ENCODE results near the gene DISC1.

Gene DISC1

DNA sequence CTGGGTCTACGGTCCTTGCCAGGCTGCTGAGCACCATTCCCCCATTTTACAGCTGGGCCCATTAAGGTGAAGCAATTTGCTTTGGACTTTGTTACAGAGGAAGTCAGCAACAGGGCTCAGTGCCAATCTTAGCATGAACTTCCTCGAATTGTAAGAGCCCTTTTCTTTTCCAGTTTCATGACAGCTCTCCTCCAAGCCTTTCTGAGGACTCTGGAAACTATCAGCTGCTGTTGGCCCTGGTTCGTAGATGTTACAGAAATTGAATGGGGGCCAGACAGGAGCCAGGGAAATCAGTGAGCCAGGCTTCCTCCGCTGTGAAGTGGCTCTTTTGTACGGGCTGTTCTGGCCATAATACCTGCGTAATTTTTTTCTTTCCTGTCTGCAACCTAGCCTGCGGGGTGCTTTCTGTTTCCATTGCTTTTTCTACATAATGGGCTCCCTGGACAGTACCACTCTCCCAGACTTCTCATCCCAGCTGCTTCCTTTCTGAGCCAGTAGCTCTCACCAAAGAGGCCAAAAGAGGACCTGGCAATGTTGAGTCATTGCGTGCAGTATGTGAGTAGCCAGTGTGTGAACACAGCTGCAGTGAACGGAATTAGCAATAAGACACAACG is 386.3 kb downstream of the DISC1 start:
- DNase-seq (ENCODE audit: low spot score) = no peak
- Histone ChIP-seq H2AK5ac (ENCODE audit: low read depth, low read length) (no peak overlapping the region), H2BK120ac (ENCODE audit: low read depth, low read length) (no peak overlapping the region), H3K9ac (ENCODE audit: low read depth, low read length, poor library complexity) (no peak overlapping the region), H3K4me1 (ENCODE audit: control insufficient read depth in 2 of 2, insufficient read depth in 1 of 2, low read depth in 1 of 2, low read length in 2 of 2) (peaks cover 1 to 3% of the 10 kb centered on the region in 2 donors), H3K4me3 (ENCODE audit: low read length in 2 of 2) (no peak overlapping the region), H3K9me3 (replicated peaks in 1 of 2; ENCODE audit: control insufficient read depth in 2 of 2, insufficient read depth in 1 of 2, low read depth in 1 of 2, low read length in 2 of 2) (no peaks in the 10 kb centered on the region), H3K36me3 (replicated peaks in 1 of 2; ENCODE audit: control insufficient read depth in 2 of 2, insufficient read depth in 2 of 2, low read length in 2 of 2) (no peaks in the 10 kb centered on the region), H3K14ac (ENCODE audit: low read length) (no peak overlapping the region), H3K23ac (ENCODE audit: low read depth, low read length, poor library complexity) (no peak overlapping the region), H2AFZ (ENCODE audit: low read length) (no peak overlapping the region), H3K4ac (ENCODE audit: low read length) (no peak overlapping the region), H3K4me2 (ENCODE audit: insufficient read depth, low read length, poor library complexity, severe bottlenecking) (no peak overlapping the region), H2BK5ac (ENCODE audit: low read length) (no peak overlapping the region), H2BK12ac (ENCODE audit: low read length) (no peak overlapping the region), H2BK15ac (ENCODE audit: low read length) (no peak overlapping the region), H4K91ac (ENCODE audit: low read depth, low read length, poor library complexity) (no peak overlapping the region), H3K79me1 (ENCODE audit: low read depth, low read length) (no peaks in the 10 kb centered on the region), H4K8ac (ENCODE audit: low read depth, low read length) (no peak overlapping the region), H3K27me3 (ENCODE audit: control insufficient read depth in 3 of 3, insufficient read depth in 3 of 3, low read depth in 1 of 3, low read length in 3 of 3) (no peaks in the 10 kb centered on the region), H3K27ac (replicated peaks; ENCODE audit: low read length) (no peak overlapping the region), H3K18ac (ENCODE audit: low read length) (no peak overlapping the region)
- no CpG with 5 or more reads among the region's 10 CpGs for WGBS, 2 donors (ENCODE audit: extremely low coverage in 2 of 2, insufficient read length in 2 of 2, insufficient replicate concordance in 1 of 2)

DNA sequence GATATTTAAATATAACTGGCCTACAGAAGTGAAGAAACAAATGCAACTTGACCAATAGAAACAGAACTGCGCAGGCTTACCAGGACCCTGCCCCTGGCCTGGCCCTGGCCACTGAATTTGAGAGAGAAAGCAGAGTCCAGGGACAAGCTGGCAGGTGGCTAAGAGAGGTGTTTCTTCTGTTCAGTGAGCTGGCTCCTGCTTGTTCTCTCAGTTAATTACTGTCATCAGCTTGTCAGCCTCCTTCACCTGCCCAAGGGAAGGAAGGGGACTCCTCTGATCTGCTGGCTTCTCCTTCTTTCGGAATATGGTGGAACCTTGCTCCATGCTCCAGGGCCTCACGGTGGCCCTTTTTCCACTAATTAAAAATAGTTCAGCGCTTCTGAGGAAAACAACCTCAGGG is 388.4 kb downstream of the DISC1 start:
- H4K91ac ChIP-seq (ENCODE audit: low read depth, low read length, poor library complexity) = no peak overlapping the region
- H3K79me1 ChIP-seq (ENCODE audit: low read depth, low read length) = no peaks in the 10 kb centered on the region
- H3K4me1 ChIP-seq (ENCODE audit: control insufficient read depth in 2 of 2, insufficient read depth in 1 of 2, low read depth in 1 of 2, low read length in 2 of 2) = peaks cover 1 to 3% of the 10 kb centered on the region in 2 donors
- H2BK120ac ChIP-seq (ENCODE audit: low read depth, low read length) = no peak overlapping the region
- no peak overlapping the region for H2BK5ac ChIP-seq (ENCODE audit: low read length)
- no peak overlapping the region for H3K4me2 ChIP-seq (ENCODE audit: insufficient read depth, low read length, poor library complexity, severe bottlenecking)
- no peaks in the 10 kb centered on the region for H3K36me3 ChIP-seq (replicated peaks in 1 of 2; ENCODE audit: control insufficient read depth in 2 of 2, insufficient read depth in 2 of 2, low read length in 2 of 2)
- no peak overlapping the region for H3K4ac ChIP-seq (ENCODE audit: low read length)
- H2AFZ ChIP-seq (ENCODE audit: low read length) = no peak overlapping the region
- H3K9ac ChIP-seq (ENCODE audit: low read depth, low read length, poor library complexity) = no peak overlapping the region
- no peaks in the 10 kb centered on the region for H3K9me3 ChIP-seq (replicated peaks in 1 of 2; ENCODE audit: control insufficient read depth in 2 of 2, insufficient read depth in 1 of 2, low read depth in 1 of 2, low read length in 2 of 2)
- H3K27me3 ChIP-seq (ENCODE audit: control insufficient read depth in 3 of 3, insufficient read depth in 3 of 3, low read depth in 1 of 3, low read length in 3 of 3) = no peaks in the 10 kb centered on the region
- no peak overlapping the region for H2BK15ac ChIP-seq (ENCODE audit: low read length)
- H3K14ac ChIP-seq (ENCODE audit: low read length) = no peak overlapping the region
- H3K4me3 ChIP-seq (ENCODE audit: low read length in 2 of 2) = no peak overlapping the region
- no peak for DNase-seq (ENCODE audit: low spot score)
- no peak overlapping the region for H2AK5ac ChIP-seq (ENCODE audit: low read depth, low read length)
- no peak overlapping the region for H3K27ac ChIP-seq (replicated peaks; ENCODE audit: low read length)
- no peak overlapping the region for H4K8ac ChIP-seq (ENCODE audit: low read depth, low read length)
- H3K18ac ChIP-seq (ENCODE audit: low read length) = no peak overlapping the region
- no CpG with 5 or more reads among the region's 4 CpGs for WGBS, 2 donors (ENCODE audit: extremely low coverage in 2 of 2, insufficient read length in 2 of 2, insufficient replicate concordance in 1 of 2)
- no peak overlapping the region for H2BK12ac ChIP-seq (ENCODE audit: low read length)
- no peak overlapping the region for H3K23ac ChIP-seq (ENCODE audit: low read depth, low read length, poor library complexity)

DNA sequence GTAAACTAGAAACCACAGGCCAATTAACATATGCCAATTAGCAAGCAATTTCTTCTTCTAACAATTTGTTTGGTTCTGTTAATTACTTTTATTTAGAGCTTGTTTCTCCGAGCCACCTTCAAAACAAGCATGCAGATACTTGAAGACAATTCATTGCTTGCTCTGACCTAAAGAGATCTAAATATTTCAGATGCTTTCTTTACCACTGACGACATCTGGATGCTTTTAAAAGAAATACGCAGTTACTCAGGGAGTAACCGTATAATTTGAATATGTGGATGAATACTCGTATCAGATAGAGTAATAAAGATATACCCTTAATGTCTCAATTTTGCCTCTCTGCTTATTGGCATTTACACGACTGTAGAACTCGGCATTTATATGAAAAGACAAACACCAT is 390.0 kb downstream of the DISC1 start:
- Histone ChIP-seq H3K18ac (ENCODE audit: low read length) (no peak overlapping the region), H3K27me3 (ENCODE audit: control insufficient read depth in 3 of 3, insufficient read depth in 3 of 3, low read depth in 1 of 3, low read length in 3 of 3) (no peaks in the 10 kb centered on the region), H4K8ac (ENCODE audit: low read depth, low read length) (no peak overlapping the region), H3K14ac (ENCODE audit: low read length) (no peak overlapping the region), H3K4me1 (ENCODE audit: control insufficient read depth in 2 of 2, insufficient read depth in 1 of 2, low read depth in 1 of 2, low read length in 2 of 2) (peaks cover 1 to 3% of the 10 kb centered on the region in 2 donors), H3K4me2 (ENCODE audit: insufficient read depth, low read length, poor library complexity, severe bottlenecking) (no peak overlapping the region), H3K36me3 (replicated peaks in 1 of 2; ENCODE audit: control insufficient read depth in 2 of 2, insufficient read depth in 2 of 2, low read length in 2 of 2) (no peaks in the 10 kb centered on the region), H3K4me3 (ENCODE audit: low read length in 2 of 2) (no peak overlapping the region), H2AFZ (ENCODE audit: low read length) (no peak overlapping the region), H2BK5ac (ENCODE audit: low read length) (no peak overlapping the region), H2AK5ac (ENCODE audit: low read depth, low read length) (no peak overlapping the region), H3K23ac (ENCODE audit: low read depth, low read length, poor library complexity) (no peak overlapping the region), H3K9ac (ENCODE audit: low read depth, low read length, poor library complexity) (no peak overlapping the region), H2BK12ac (ENCODE audit: low read length) (no peak overlapping the region), H3K4ac (ENCODE audit: low read length) (no peak overlapping the region), H2BK120ac (ENCODE audit: low read depth, low read length) (no peak overlapping the region), H3K27ac (replicated peaks; ENCODE audit: low read length) (no peak overlapping the region), H4K91ac (ENCODE audit: low read depth, low read length, poor library complexity) (no peak overlapping the region), H2BK15ac (ENCODE audit: low read length) (no peak overlapping the region), H3K79me1 (ENCODE audit: low read depth, low read length) (no peaks in the 10 kb centered on the region), H3K9me3 (replicated peaks in 1 of 2; ENCODE audit: control insufficient read depth in 2 of 2, insufficient read depth in 1 of 2, low read depth in 1 of 2, low read length in 2 of 2) (no peaks in the 10 kb centered on the region)
- no CpG with 5 or more reads among the region's 7 CpGs for WGBS, 2 donors (ENCODE audit: extremely low coverage in 2 of 2, insufficient read length in 2 of 2, insufficient replicate concordance in 1 of 2)
- no peak for DNase-seq (ENCODE audit: low spot score)

DNA sequence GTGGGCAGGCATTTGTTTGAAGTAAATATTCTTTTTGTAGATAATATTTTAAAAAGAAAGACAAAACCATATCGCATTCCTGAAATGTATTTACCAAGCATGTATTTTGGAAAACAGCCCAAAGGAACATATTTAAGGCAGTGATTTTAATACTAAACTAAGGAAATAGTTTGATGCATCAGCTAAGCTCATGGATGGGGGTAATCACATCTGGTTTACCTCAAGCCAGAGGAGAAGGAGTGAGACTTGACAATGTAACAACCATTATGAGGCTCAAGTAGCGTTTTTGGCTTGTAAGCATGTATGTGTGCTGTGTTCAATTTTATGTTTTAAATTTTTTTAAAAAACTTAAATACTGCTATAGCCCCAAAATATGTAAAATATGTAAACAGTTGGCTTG is 390.5 kb downstream of the DISC1 start:
- H3K27ac ChIP-seq (replicated peaks; ENCODE audit: low read length) = no peak overlapping the region
- H3K18ac ChIP-seq (ENCODE audit: low read length) = no peak overlapping the region
- H3K36me3 ChIP-seq (replicated peaks in 1 of 2; ENCODE audit: control insufficient read depth in 2 of 2, insufficient read depth in 2 of 2, low read length in 2 of 2) = no peaks in the 10 kb centered on the region
- no peak overlapping the region for H3K23ac ChIP-seq (ENCODE audit: low read depth, low read length, poor library complexity)
- DNase-seq (ENCODE audit: low spot score) = no peak
- no peak overlapping the region for H2BK120ac ChIP-seq (ENCODE audit: low read depth, low read length)
- no peak overlapping the region for H3K4me3 ChIP-seq (ENCODE audit: low read length in 2 of 2)
- H2BK15ac ChIP-seq (ENCODE audit: low read length) = no peak overlapping the region
- H2BK5ac ChIP-seq (ENCODE audit: low read length) = no peak overlapping the region
- no peak overlapping the region for H2BK12ac ChIP-seq (ENCODE audit: low read length)
- peaks cover 1 to 3% of the 10 kb centered on the region in 2 donors for H3K4me1 ChIP-seq (ENCODE audit: control insufficient read depth in 2 of 2, insufficient read depth in 1 of 2, low read depth in 1 of 2, low read length in 2 of 2)
- no peak overlapping the region for H2AFZ ChIP-seq (ENCODE audit: low read length)
- no peak overlapping the region for H3K4me2 ChIP-seq (ENCODE audit: insufficient read depth, low read length, poor library complexity, severe bottlenecking)
- H3K4ac ChIP-seq (ENCODE audit: low read length) = no peak overlapping the region
- no peak overlapping the region for H3K9ac ChIP-seq (ENCODE audit: low read depth, low read length, poor library complexity)
- H3K9me3 ChIP-seq (replicated peaks in 1 of 2; ENCODE audit: control insufficient read depth in 2 of 2, insufficient read depth in 1 of 2, low read depth in 1 of 2, low read length in 2 of 2) = no peaks in the 10 kb centered on the region
- no peaks in the 10 kb centered on the region for H3K79me1 ChIP-seq (ENCODE audit: low read depth, low read length)
- no peak overlapping the region for H4K91ac ChIP-seq (ENCODE audit: low read depth, low read length, poor library complexity)
- no CpG with 5 or more reads among the region's 2 CpGs for WGBS, 2 donors (ENCODE audit: extremely low coverage in 2 of 2, insufficient read length in 2 of 2, insufficient replicate concordance in 1 of 2)
- H3K14ac ChIP-seq (ENCODE audit: low read length) = no peak overlapping the region
- no peak overlapping the region for H4K8ac ChIP-seq (ENCODE audit: low read depth, low read length)
- H3K27me3 ChIP-seq (ENCODE audit: control insufficient read depth in 3 of 3, insufficient read depth in 3 of 3, low read depth in 1 of 3, low read length in 3 of 3) = no peaks in the 10 kb centered on the region
- no peak overlapping the region for H2AK5ac ChIP-seq (ENCODE audit: low read depth, low read length)

Data from neuronal stem cell (in vitro differentiated cells).